Measurements from ENCODE around the gene NPFF.

The NPFF gene

DNA sequence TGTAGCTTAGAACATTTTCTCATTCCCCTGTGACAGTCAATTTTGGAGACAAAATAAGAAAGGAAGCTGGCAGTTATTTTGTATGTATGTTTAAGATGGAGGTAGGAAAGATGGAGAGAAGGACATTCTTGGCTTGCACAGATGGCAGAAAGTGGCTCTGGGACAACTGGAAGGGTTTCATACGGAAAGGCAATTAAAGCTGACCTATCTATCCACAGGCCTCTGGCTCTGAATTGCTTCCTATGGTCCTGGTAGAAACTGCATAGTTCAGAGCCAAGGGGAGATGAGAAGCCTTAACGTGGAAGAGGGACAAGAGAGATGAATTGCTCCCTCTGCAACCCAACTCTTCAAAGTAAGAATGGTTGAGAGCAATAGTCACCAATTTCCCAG lies 8.0 kb upstream of the NPFF start:
- TF ChIP-seq, protein P1, sequence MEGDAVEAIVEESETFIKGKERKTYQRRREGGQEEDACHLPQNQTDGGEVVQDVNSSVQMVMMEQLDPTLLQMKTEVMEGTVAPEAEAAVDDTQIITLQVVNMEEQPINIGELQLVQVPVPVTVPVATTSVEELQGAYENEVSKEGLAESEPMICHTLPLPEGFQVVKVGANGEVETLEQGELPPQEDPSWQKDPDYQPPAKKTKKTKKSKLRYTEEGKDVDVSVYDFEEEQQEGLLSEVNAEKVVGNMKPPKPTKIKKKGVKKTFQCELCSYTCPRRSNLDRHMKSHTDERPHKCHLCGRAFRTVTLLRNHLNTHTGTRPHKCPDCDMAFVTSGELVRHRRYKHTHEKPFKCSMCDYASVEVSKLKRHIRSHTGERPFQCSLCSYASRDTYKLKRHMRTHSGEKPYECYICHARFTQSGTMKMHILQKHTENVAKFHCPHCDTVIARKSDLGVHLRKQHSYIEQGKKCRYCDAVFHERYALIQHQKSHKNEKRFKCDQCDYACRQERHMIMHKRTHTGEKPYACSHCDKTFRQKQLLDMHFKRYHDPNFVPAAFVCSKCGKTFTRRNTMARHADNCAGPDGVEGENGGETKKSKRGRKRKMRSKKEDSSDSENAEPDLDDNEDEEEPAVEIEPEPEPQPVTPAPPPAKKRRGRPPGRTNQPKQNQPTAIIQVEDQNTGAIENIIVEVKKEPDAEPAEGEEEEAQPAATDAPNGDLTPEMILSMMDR (IDR thresholded peaks at IDR 0.05; ENCODE audit: low read depth, low read length), result no peak
- in situ Hi-C loops (cut with HindIII; ENCODE audit: low sequenced_read_pairs), result no loop called here
- no peak overlapping the region for H3K4me3 ChIP-seq (ENCODE audit: low read depth, low read length)
- DNase-seq (ENCODE audit: low read depth, low spot score), result no peak

DNA sequence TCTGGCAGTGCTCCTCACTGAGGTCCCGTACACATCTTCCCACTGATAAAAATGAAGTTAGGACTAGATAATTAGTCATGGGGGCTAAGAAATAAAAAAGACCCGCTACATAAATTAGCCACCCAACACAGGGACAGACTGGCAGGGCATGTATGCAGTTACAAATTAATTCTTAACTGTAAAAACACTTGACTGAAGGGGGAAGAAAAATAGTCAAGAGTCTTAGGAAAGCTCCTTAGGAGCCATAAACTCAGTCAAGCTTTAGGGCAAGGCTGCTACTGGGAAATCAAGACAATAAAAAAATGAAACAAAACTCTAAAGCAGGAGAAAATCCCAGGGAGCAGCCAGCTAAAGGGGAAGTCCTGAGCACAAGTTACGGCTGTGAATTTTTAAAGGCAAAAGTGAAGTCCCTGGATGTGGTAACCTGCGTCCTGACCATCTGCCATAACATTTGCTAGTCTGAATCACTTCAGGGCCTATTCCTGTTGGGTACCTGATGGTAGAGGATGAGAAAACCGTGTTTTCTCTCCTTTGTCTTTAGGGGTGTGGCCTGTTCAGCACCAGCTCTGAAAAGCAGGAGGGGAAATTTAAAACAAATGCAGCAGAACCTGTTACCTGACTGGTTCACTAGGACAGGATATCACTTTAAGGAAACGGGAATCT lies 7.5 kb upstream of the NPFF start:
- in situ Hi-C loops (cut with HindIII; ENCODE audit: low sequenced_read_pairs), result no loop called here
- no peak for DNase-seq (ENCODE audit: low read depth, low spot score)
- TF ChIP-seq, protein P1 (IDR thresholded peaks at IDR 0.05; ENCODE audit: low read depth, low read length), result no peak

DNA sequence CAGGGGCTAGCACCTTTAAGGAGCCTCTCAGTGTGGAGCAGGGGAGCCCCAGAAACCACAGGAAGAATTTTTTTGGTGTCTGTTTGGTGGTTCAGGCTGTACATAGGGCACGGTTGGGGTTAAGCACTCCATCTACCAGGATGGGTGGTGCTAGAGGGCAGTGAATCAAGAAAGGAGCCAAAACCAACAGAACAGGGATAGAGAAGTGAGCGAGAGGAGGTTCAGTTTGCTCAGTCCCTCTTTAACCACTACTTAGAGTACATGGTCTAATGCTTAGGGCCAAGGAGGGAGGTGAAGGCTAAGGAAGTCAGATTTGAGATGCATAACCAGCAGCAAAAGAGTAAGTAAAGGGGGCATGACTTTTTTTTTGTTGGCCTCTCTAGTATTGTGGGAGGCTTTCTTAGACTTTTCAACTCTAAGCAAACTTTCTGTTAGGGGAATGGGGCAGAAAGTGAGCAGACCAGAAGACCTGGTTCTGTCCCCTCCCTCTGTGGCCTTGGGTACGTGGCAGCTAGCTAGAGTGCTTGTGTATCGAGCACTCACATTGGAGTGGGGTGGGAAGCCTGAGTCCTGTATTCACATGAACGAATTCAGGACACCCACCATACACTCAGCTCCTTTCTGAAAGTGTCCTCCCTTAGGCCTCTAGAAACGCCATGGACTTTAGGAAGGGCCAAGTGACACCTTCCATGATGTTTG lies 6.6 kb upstream of the NPFF start:
- TF ChIP-seq, protein P1 (IDR thresholded peaks at IDR 0.05; ENCODE audit: low read depth, low read length), result no peak
- H3K4me3 ChIP-seq (ENCODE audit: low read depth, low read length), result no peak overlapping the region
- in situ Hi-C loops (cut with HindIII; ENCODE audit: low sequenced_read_pairs), result no loop called here
- no peak for DNase-seq (ENCODE audit: low read depth, low spot score)

More for the DNA sequence above, 7.5 kb upstream of the NPFF start:
- H3K4me3 ChIP-seq (ENCODE audit: low read depth, low read length), result no peak overlapping the region

DNA sequence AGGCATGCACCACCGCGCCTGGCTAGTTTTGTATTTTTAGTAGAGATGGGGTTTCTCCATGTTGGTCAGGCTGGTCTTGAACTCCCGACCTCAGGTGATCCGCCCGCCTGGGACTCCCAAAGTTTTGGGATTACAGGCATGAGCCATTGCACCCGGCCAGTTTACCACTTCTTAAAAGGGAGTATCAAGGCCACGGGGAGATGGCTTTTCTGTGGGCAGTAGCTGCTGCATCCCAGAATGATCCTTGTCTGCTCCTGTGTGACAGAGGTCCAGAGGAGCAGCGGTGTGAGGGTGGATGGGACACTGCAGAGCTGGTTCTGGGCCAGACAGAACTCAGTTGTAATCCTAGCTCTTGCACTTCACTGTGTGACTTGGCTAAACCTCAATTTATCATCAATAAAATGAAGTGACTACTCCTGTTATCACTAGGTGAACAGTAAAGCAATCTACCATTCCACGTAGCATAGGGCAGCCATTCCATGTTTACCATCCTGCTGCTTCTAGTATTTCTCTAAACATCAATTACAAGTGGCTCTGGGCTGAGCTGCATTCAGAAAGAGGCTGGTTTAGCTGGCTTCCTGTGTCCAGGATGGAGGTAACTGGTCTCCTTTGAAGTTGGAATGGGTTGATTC lies 3.0 kb upstream of the NPFF start:
- TF ChIP-seq, protein P1 (IDR thresholded peaks at IDR 0.05; ENCODE audit: low read depth, low read length), result no peak
- DNase-seq (ENCODE audit: low read depth, low spot score), result no peak
- H3K4me3 ChIP-seq (ENCODE audit: low read depth, low read length), result no peak overlapping the region
- in situ Hi-C loops (cut with HindIII; ENCODE audit: low sequenced_read_pairs), result no loop called here

DNA sequence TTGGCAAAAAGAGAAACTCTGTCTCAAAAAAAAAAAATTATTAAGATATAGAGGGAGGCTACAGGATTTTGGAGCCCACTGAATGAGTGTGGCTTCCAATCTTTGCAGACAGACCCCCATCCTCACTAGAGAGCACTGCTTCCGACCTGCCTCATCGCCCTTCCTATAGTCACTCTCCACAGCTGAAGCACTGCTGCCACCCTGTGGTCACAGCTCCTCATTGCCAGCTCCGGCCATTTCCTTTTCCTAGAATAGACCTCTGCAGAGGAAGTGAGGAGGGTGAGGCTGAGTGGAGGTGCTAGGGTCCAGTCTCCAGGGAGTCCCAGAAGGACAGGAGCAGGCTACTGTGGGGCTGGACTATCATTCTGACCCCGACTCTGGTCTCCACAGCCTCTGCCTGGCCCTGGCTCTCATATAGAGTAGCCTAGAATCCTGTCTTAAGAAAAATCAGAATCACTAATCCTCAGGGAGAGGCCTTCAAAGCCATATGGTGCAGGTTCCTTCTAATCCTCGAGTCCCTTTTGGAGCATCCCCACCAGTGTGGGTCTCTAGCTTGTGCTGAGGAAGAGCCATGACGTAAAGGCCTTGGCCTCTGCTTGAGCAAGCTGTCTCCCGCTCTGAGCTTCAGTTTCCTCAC lies 1.4 kb upstream of the NPFF start:
- no peak overlapping the region for H3K4me3 ChIP-seq (ENCODE audit: low read depth, low read length)
- peak; percentile 68 for DNase-seq (ENCODE audit: low read depth, low spot score)
- TF ChIP-seq, protein P1 (IDR thresholded peaks at IDR 0.05; ENCODE audit: low read depth, low read length), result peak; percentile 97
- in situ Hi-C loops (cut with HindIII; ENCODE audit: low sequenced_read_pairs), result no loop called here

DNA sequence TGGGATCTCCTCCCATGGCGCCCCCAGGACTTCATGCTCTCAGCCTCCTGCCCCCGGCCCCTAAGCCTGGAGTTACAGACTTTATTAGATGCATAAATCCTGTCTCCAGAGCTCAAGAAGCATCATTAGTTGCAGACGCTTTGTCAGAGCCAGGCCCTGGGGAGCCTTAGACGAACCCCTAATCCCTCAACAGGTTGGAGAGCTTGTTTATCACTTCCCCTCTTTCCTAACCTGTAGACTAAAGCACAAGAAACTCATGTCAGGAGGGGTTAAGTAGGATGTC lies 260 bp upstream of the NPFF start:
- TF ChIP-seq, protein P1 (IDR thresholded peaks at IDR 0.05; ENCODE audit: low read depth, low read length), result no peak
- in situ Hi-C loops (cut with HindIII; ENCODE audit: low sequenced_read_pairs), result no loop called here
- DNase-seq (ENCODE audit: low read depth, low spot score), result no peak
- no peak overlapping the region for H3K4me3 ChIP-seq (ENCODE audit: low read depth, low read length)

Data from astrocyte of the spinal cord (primary cell).